CD4-positive, alpha-beta T cell treated with Interleukin-17A for 1 hour (primary cell): ENCODE data around the gene SUCLA2.
A peak's percentile ranks its signal among the peaks of the same experiment; 100 is the strongest.
"Not testable (repeated sequence)": the region's sequence is repeated elsewhere in the genome, so short reads cannot be mapped to it uniquely, and the experiment has no call there.

Experiments
- DNase-seq: peaks from one replicate; pipeline ENCODE4 v3.0.0-alpha.2; 2020

The SUCLA2 gene

GRCh38 chr13:47990920-47991466, 10.1 kb downstream of the SUCLA2 start:
- DNase-seq: no peak

GRCh38 chr13:47990427-47990826, 10.6 kb downstream of the SUCLA2 start:
- DNase-seq: no peak

- no peak for DNase-seq
Measured at GRCh38 chr13:47983070-47983469, 18.0 kb downstream of the SUCLA2 start.

DNA sequence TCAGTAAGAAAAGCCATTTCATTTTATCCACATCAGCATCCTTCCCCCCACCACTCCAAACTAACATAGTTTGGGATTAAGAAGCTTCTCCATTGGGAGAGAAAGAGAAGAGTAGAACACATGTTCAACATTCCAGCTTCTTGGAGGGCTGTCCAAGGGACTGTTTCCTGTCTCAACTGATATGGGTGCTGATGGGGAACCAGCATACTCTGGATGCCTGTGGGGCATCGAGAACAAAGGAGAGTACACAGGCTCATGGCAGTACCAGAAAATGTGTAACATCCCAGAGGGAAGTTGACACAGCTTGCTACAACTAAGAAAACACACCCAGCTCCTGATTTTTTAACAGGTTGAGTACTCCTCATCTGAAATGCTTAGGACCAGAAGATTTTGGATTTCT, 24.7 kb downstream of the SUCLA2 start:
- no peak for DNase-seq

- DNase-seq: no peak
Measured at GRCh38 chr13:47964863-47965262, 36.2 kb downstream of the SUCLA2 start.

DNA sequence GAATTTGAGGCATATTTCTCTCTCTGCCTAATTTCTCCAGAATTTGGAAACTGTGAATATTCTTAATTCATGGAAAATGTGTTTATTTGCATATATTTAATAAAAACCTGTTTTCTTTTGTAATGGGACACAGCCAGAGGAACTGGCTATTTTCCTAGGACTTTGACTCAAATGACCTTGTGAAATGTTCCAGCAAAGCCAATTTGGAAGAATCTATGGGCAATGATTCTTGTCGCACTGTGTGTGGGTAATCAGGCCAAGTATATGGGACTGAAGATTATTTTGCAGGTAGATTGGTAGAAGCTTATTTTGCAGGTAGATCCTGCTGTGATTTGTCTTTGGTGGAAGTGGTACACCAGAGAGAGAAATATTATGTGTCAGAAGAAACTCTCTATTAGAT, 38.8 kb downstream of the SUCLA2 start:
- no peak for DNase-seq

- no peak for DNase-seq
Measured at GRCh38 chr13:47959468-47960247, 41.4 kb downstream of the SUCLA2 start.

- no peak for DNase-seq
Measured at GRCh38 chr13:47957073-47957472, 44.0 kb downstream of the SUCLA2 start.

GRCh38 chr13:47955836-47956235, 45.2 kb downstream of the SUCLA2 start:
- no peak for DNase-seq

DNA sequence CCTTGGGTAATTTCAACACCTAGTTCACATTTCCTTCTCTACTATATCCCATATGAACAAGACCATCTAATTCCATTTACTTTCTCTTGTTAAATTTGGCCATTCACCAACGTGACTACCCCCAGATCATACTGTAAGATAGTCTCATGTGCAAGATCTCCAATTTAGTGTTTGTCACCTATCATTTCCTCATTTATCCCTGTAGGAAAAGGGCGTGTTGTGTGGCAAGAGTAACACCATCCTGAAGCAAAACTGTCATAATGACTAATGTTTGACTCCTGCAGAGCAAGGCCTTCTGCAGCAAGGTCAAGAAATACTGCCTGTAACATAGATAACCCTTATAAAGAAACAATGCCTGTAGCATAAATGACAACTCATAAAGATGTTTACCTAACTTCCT, 51.3 kb downstream of the SUCLA2 start:
- no peak for DNase-seq

DNA sequence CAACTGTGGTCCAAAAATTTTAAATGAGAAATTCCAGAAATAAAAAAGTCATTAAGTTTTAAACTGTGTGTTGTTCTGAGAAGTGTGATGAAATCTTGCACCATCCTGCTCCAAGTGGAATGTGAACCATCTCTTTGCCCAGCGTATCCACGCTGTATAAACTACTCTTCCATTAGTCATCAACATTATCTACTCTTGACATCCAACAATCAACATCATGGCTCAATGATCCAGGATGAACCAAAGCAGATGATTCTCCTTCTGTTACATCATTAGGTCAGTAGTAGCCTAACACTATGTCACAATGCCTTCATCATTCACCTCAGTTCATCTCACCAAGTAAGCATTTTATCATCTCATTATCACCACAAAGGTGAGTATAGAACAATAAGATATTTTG, 55.3 kb downstream of the SUCLA2 start:
- no peak for DNase-seq

GRCh38 chr13:47945146-47945545, 55.9 kb downstream of the SUCLA2 start:
- DNase-seq: not testable (repeated sequence)

DNA sequence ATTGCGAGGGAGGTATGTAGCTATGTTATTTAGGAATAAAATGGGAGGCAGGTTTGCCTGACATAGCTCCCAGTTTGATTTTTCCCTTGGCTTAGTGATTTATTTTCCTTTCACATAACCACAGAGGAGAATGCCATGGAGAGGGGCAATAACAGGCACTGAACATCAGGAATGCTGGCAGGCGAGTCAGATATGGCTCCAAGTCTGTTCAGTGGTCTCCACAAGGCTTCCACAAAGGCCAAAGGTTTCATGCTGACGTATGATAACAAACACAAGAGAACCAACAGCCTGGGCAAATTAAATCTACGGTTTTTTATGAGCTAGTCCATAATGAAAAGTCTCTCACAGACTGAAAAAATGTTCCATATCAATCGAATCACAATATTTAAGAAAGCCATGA, 66.7 kb downstream of the SUCLA2 start:
- DNase-seq: no peak

DNA sequence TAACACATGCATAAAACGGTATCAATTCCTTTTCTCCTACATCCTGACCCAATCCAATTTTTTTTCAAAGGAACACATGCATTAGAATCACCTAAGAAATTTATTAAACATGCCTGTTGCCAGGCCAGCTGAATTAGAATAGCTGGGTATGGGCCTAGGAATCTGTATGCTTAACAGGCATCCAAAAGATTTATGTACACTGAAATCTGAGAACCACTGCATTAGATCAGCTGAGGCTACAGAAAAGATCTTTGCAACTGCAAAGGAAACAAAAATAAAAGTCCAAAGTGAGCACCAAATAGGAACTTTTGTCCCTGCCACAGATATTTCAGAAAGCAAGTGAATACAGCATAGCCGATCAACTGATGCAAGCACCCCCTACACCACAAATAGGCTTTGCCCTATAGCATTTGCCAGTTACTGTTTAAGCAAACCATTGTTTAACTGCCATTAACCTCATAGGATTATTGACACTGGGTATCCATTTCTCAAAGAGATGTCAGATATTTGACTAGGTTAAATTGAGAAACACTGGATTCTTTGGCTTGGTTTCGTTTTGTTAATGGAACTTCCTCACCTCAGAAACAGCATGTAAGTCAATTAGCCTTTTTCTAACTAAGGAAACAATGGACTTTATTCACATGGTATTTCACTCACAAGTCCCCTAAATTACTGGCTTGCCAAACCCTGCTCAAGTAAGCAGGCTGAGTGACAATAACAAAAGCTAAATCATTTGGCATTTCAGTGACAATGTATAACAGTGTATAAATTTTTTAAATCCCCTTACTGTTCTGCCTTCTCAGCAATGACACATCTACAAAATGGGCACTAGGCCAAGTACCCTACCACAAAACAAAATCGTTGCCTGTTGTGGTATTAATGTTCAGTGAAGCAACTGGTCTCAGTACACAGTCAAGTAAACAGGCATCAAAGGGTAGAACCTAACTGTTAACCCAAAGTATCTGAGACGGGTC, 67.8 kb downstream of the SUCLA2 start:
- DNase-seq: no peak

DNA sequence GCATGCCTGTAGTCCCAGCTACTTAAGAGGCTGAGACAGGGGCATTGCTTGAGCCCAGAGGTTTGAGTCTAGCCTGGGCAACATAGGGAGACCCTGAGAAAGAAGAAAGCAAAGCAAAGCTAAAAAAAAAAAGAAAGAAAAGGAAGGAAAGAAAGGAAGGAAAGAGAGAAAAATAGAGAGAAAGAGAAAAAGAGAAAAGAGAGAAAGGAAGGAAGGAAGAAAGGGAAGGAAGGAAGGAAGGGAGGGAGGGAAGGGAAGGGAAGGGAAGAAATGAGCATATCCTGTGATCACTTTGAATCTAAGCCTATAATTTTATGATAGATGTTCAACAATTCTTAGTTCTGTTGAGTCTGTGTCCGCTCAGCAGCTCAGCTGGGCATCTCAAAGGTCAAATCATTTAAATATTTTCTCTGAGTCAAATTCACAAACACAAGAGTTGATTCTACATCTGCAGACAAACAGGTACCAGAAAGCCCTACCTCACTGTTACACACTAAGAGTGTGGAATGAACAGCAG, 70.4 kb downstream of the SUCLA2 start:
- DNase-seq: no peak

GRCh38 chr13:47929156-47929555, 71.9 kb downstream of the SUCLA2 start:
- DNase-seq: no peak

DNA sequence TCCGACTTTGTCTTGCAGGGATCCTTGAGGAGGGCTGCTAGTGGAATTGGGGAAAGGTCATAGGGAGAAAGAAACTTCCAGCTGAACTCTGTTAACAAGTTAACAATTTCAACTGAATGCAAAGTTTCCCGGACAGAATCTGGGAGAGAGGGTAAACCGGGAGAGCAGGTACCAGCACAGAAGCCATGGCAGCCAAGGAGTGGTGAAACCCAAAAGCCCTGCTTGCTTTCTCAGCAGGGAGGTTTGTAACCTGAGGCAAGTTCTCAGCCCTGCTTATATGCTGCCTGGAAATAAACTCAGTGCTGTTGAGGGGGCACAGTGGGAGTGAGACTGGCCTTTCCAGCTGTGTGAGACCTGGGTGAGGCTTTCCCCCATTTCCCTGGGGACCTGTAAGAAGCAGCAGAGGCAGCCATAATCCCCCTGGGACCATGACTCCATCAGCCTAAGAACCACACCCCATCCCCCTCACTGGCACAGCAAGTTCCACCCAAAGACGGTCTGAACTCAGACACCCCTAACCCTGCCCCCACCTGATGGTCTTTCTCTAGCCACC, 84.0 kb downstream of the SUCLA2 start:
- no peak for DNase-seq

GRCh38 chr13:47908197-47908902, 92.7 kb downstream of the SUCLA2 start:
- no peak for DNase-seq

GRCh38 chr13:47904891-47905290, 96.2 kb downstream of the SUCLA2 start:
- DNase-seq: no peak

DNA sequence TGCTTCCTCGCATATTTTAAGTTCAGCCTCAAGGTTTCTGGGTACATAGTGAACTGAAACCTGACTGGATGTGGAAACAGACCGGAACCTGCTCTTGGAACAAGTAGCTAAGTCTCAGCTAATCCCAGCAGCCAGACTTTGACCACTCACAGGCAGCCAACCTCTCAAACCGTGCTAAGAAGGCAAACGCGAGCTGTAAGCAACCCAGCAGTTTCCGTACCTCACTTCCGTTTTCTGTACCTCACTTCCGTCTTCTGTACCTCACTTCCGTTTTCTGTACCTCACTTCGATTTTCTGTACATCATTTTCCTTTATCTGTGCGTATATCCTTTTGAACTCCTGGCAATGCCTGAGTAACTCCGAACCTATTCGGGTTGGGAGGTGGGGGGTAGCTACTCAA, 96.8 kb downstream of the SUCLA2 start:
- DNase-seq: peak; percentile 13

- no peak for DNase-seq
Measured at GRCh38 chr13:47903836-47904235, 97.2 kb downstream of the SUCLA2 start.

DNA sequence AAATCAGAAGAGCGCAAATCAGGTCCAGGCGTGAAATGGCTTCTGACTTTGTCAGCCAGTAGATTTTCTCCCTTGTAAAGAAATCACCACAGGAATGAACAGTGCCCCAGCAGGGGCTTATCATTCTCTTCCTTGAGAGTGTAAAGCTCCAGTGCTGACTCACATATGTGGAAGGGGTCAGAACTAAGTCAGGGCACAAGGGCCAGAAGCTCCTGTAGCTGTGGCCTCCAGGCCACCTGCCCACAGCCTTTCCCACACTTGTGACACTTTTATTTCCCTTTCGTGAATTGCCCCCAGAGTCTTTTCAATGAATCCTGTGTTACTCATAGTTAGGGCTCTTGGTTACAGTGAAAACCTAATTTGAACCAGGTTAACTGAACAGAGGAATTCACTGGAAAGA, 99.6 kb downstream of the SUCLA2 start:
- no peak for DNase-seq
